ENCODE results near the gene TBC1D24.
"Not testable (repeated sequence)": the region's sequence is repeated elsewhere in the genome, so short reads cannot be mapped to it uniquely, and the experiment has no call there.

The TBC1D24 gene

DNA sequence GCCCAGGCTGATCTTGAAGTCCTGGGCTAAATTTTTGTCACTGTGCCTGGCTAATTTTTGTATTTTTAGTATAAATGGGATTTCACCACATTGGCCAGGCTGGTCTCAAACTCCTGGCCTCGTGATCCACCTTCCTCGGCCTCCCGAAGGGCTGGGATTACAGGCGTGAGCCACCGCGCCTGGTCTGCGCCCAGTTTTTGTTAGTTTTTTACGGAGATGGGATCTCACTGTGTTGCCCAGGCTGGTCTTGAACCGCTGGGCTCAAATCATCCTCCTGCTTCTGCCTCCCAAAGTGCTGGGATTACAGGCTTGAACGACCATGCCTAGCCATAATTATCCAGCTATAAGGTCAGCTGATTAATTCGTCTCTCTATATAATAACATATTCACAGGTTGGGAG, 59.0 kb downstream of the TBC1D24 start:
- no peak for DNase-seq

DNA sequence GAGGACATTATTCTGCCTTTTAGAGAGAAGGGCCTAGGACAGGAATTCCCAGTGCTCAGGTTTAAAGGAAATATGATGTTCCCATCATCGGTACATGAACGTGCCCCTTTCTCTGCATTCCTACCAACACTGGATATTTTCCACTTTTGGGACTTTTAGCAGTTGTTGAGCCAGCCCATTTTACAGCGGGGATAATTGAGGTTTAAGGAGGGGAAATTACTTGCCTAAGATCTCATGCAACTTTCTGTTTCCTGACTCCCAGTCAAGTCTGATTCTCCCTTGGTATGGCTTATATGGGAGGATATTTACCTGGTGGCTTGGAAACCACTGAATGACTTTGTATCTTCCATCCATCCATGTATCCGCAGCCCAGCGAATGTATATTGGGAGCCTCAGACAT, 59.4 kb downstream of the TBC1D24 start:
- DNase-seq: not testable (repeated sequence)

- DNase-seq: no peak
These were observed 60.7 kb downstream of the TBC1D24 start for GRCh38 chr16:2535625-2536013.

DNA sequence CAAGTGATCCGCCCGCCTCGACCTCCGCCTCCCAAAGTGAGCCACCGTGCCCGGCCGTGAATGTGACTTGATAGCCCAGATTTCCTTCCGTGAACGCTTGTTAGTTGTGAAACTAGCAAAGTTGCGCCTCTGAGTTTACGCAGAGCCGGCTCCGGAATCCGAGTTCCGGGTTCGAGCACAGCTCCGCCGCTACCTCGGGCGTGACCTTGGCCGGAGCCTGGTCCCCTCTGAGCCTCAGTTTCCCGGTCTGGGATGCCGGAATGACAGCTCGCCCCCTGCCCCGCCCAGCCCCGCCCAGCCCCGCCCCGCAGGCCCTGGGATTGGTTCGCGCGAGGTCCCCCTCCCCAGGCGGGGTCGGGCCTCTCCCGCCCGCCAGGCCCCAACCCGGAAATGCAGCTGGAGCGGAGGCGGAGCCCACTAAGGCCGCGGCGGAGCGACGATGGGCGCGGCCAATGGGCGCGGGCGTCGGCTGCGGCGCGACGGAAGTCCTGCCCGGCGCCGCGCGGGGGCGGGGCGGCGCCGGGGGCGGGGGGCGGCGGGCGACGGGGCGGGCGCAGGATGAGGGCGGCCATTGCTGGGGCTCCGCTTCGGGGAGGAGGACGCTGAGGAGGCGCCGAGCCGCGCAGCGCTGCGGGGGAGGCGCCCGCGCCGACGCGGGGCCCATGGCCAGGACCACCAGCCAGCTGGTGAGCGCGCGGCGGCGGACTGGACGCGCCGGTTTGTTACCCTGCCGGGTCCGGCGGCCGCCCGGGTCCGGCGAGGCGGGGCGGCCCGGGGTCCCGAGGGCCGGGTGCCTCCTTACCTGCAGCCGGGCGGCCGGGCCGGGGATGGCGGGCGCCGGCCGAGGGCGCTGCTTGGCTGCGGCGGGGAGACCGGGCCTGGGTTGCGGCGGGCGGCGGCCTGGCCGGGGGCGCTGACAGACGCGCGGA, 62.8 kb downstream of the TBC1D24 start, which contains the start of gene PDPK1:
Gene PDPK1 (plus strand): TSS at position 571 of the 929 bp plus-strand sequence. CDS start 92 bp downstream, at position 663.
- DNase-seq: peak; percentile 97

- not testable (repeated sequence) for DNase-seq
These were observed 64.4 kb downstream of the TBC1D24 start for GRCh38 chr16:2539192-2539844.

DNA sequence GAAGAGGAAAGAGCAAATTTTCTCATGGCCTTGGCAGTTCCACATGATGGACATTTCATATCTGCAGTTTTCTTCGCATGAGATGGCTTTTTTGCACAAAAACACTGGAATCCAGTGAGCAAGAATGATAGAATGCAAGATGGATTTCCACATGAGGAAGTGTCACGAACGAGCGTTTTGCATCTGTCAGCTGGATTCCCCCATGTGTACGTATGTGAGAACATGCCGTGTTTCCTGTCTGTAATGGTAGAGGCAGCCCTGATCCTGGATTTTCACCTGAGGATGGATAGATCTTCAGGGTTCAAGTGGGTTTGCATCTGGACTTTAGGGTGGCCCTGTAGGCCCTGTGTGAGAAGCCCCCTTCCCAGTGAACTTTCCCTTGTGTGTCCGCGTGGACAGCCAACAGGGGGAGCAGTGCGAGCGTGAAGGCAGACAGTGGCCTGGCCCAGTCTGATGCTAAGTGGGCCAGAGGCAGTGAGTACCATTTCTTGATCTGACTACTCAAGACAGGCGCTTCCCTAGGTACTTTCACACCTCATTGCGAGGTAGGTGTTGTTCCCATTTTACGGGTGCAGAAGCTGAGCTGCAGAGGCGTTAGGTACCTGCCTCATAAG, 65.0 kb downstream of the TBC1D24 start:
- not testable (repeated sequence) for DNase-seq

DNA sequence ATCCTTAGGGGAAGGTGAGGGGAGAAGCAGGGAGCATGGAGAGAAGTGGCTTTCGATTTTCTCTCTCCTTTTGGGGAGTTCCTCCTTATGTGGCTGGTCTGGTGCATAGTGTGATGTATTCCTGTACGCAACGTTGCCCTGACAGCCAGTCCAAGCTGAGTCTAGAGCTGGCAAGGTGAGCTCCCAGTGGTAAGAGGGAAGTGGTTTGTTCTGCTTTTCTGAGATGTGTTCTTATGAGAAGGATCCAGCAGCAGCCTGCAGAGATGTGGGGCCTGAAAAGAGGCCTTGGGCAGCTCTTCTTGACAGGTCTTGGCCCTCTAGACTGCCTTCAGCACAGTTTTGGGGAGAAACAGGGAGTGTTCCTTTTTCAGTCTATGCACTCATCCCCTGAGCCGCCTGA, 66.0 kb downstream of the TBC1D24 start:
- DNase-seq: not testable (repeated sequence)

DNA sequence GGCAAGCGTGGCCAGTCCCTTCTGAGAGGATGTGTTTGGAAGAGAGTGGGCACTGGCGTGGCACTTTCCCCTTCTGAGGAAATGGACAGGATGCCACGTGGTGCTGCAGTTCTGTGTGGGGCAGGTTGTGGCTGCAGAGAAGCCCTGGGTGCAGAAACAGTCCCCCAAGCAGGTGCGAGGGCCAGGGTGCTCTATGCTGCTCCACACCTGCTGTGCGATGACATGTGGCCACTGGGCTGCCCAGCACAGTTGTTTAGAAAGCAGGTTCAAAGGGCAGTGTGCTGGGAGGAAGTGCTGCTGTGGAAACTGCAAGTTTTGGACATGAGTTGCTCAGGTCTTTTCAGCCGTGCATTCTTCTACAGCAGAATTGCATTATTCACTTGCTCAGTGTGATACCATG, 66.5 kb downstream of the TBC1D24 start:
- peak; percentile 20 for DNase-seq

DNA sequence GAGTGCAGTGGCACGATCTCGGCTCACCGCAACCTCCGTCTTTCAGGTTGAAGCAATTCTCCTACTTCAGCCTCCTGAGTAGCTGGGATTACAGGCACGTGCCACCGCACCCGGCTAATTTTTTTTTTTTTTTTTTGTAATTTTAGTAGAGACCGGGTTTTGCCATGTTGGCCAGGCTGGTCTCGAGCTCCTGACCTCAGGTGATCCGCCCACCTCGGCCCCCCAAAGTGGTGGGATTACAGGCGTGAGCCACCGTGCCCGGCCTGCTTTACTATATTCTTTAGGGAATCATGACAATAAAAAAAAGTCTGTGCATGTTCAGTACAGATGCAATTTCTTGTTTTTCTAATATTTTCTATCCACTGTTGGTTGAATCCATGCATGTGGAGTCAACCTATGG, 68.8 kb downstream of the TBC1D24 start:
- not testable (repeated sequence) for DNase-seq

DNA sequence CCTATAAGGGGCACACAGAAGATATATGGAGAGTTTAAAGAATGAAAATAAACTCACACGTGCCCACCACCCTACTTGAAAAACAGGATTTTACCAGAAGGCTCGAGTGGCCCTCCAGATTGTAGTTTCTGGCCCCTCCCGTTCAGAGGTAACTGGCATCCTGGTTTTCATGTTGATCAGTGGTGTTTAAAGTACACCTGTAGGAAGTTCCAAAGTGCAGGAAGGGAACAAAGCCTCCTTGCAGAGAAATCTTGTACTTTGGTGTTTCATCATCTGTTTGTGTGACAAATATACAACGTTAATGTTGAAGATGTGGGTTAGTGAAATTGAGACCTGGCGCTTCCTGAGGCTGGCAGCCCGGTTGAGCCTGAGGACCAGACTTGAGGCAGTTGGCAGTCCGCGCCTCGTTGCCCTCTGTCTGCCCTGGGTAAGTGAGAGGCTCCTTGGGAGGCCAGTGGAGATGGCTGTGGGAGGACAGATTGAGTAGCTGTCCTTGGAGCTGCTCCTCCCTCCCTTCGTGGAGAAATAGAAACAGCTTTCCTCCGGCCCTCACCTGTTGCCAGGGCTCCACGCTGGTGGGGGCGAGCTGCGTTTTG, 75.5 kb downstream of the TBC1D24 start:
- not testable (repeated sequence) for DNase-seq

DNA sequence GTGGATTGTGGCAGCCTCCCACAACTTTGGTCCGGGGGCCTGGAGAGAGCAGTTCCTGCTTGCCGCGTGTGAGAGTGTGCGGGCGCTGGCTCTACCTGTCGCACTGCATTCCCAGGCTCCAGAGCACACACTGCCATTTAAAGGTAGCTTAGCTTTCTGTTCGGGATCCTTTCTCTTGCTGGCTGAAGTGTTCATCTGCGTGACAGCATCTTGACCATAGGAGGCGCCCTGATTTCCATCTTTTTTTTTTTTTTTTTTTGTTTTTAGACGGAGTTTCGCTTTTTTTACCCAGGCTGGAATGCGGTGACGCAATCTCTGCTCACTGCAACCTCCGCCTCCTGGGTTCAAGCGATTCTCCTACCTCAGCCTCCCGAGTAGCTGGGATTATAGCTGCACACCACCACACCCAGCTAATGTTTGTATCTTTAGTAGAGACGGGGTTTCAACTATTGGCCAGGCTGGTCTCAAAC, 76.5 kb downstream of the TBC1D24 start:
- DNase-seq: not testable (repeated sequence)

- DNase-seq: not testable (repeated sequence)
These were observed 79.9 kb downstream of the TBC1D24 start for GRCh38 chr16:2554709-2555425.
